Right lobe of liver (tissue), 4 donors: ENCODE data around the gene MORC3.

Source experiments
- CTCF ChIP-seq, 4 donors: fragments of 200-600 bp in 3 of 4; fragments of 450-650 bp in 1 of 4; IDR thresholded peaks; one replicate each; pipeline versions ENCODE4 v1.5.1 to v1.8.0; 2016 to 2022; ENCODE audit warnings: antibody characterized with exemption in 4 of 4, mild to moderate bottlenecking in 2 of 4
- POLR2A ChIP-seq: fragments of 450-650 bp; IDR thresholded peaks from one replicate; pipeline ENCODE4 v1.6.1; 2017; ENCODE audit warnings: antibody characterized with exemption, mild to moderate bottlenecking
- donor health status: DM: no; HTN: no; CAD: no.
- donor health status: DM: no; HTN: no; CAD: no.
- donor health status: DM: no; HTN: yes; CAD: no.

- TF ChIP-seq CTCF (IDR thresholded peaks at IDR 0.05) (no peak), POLR2A (no peak)
Observed at GRCh38 chr21:36369064-36369685, 49.2 kb downstream of the MORC3 start.
